ENCODE data around the gene SLC35G1. TPM values are rescaled to one million over a fixed set of nuclear protein-coding genes. Genes with fewer than 3 reads are reported as not detected.

Gene SLC35G1
- total RNA-seq, 1 experiment from 2014 or later = 6.9 TPM

GRCh38 chr10:93941606-93942005 lies 47.8 kb downstream of the SLC35G1 start:
- ChIA-PET CTCF (no interaction called here), POLR2A (ENCODE audit: unreplicated experiment) (no interaction called here)
- Histone ChIP-seq H2AFZ (ENCODE audit: low read length) (no peak overlapping the region), H3K9me2 (replicated peaks; ENCODE audit: low read length) (no peaks in the 10 kb centered on the region), H3K4me2 (ENCODE audit: low read length) (no peak overlapping the region), H3K36me3 (ENCODE audit: low read depth, low read length) (no peaks in the 10 kb centered on the region), H3K27me3 (ENCODE audit: low read length) (no peaks in the 10 kb centered on the region), H3K4me3 (ENCODE audit: low read length) (no peak overlapping the region), H3K27ac (ENCODE audit: low read length) (no peak overlapping the region), H3F3A (ENCODE audit: low read length, unreplicated experiment) (no peaks in the 10 kb centered on the region), H3K79me2 (ENCODE audit: low read length) (no peaks in the 10 kb centered on the region), H4K20me1 (ENCODE audit: low read length) (no peaks in the 10 kb centered on the region), H3K9ac (ENCODE audit: low read length) (no peak overlapping the region), H3K9me3 (ENCODE audit: low read length) (no peaks in the 10 kb centered on the region), H3K4me1 (ENCODE audit: insufficient read depth, low read length) (no peaks in the 10 kb centered on the region)
- no peak for DNase-seq
- TF ChIP-seq EZH2phosphoT487 (IDR thresholded peaks at IDR 0.05; ENCODE audit: borderline replicate concordance, low read length) = no peak
- no peak for TF ChIP-seq CTCF (conservative IDR thresholded peaks at IDR 0.05; ENCODE audit: low read depth, low read length)
- no peak for TF ChIP-seq EZH2 (IDR thresholded peaks at IDR 0.05; ENCODE audit: low read length, unreplicated experiment)
- BruUV-seq (replicated peaks) = no TSS peak
- intact Hi-C loops (cut with micrococcal nuclease) = no loop called here
- no peak for ATAC-seq

- TF ChIP-seq EZH2phosphoT487 (IDR thresholded peaks at IDR 0.05; ENCODE audit: borderline replicate concordance, low read length) (no peak), EZH2 (IDR thresholded peaks at IDR 0.05; ENCODE audit: low read length, unreplicated experiment) (no peak), CTCF (conservative IDR thresholded peaks at IDR 0.05; ENCODE audit: low read depth, low read length) (no peak)
- no peak overlapping the region for H3K4me2 ChIP-seq (ENCODE audit: low read length)
- intact Hi-C loops (cut with micrococcal nuclease) = no loop called here
- H3K9ac ChIP-seq (ENCODE audit: low read length) = no peak overlapping the region
- DNase-seq (no peak), ATAC-seq (no peak)
- H3K9me2 ChIP-seq (replicated peaks; ENCODE audit: low read length) = no peaks in the 10 kb centered on the region
- ChIA-PET CTCF (interaction anchor here (0.6 kb wide), 1 partner anchor 128 kb away, joined by 6 read pairs; no protein-coding TSS in a partner anchor), POLR2A (ENCODE audit: unreplicated experiment) (no interaction called here)
- no peaks in the 10 kb centered on the region for H3K9me3 ChIP-seq (ENCODE audit: low read length)
- H3K36me3 ChIP-seq (ENCODE audit: low read depth, low read length) = no peaks in the 10 kb centered on the region
- H3F3A ChIP-seq (ENCODE audit: low read length, unreplicated experiment) = no peaks in the 10 kb centered on the region
- H3K79me2 ChIP-seq (ENCODE audit: low read length) = no peaks in the 10 kb centered on the region
- no peaks in the 10 kb centered on the region for H4K20me1 ChIP-seq (ENCODE audit: low read length)
- H3K27me3 ChIP-seq (ENCODE audit: low read length) = no peaks in the 10 kb centered on the region
- no peak overlapping the region for H3K27ac ChIP-seq (ENCODE audit: low read length)
- no peak overlapping the region for H2AFZ ChIP-seq (ENCODE audit: low read length)
- H3K4me1 ChIP-seq (ENCODE audit: insufficient read depth, low read length) = no peaks in the 10 kb centered on the region
- H3K4me3 ChIP-seq (ENCODE audit: low read length) = no peak overlapping the region
- BruUV-seq (replicated peaks) = no TSS peak
Measured at GRCh38 chr10:93945819-93946218, 52.0 kb downstream of the SLC35G1 start.

- Histone ChIP-seq H3K9me3 (ENCODE audit: low read length) (no peaks in the 10 kb centered on the region), H3K9ac (ENCODE audit: low read length) (no peak overlapping the region), H2AFZ (ENCODE audit: low read length) (no peak overlapping the region), H3K79me2 (ENCODE audit: low read length) (no peaks in the 10 kb centered on the region), H3K9me2 (replicated peaks; ENCODE audit: low read length) (no peaks in the 10 kb centered on the region), H4K20me1 (ENCODE audit: low read length) (no peaks in the 10 kb centered on the region), H3K36me3 (ENCODE audit: low read depth, low read length) (no peaks in the 10 kb centered on the region), H3K4me3 (ENCODE audit: low read length) (no peak overlapping the region), H3K4me1 (ENCODE audit: insufficient read depth, low read length) (no peaks in the 10 kb centered on the region), H3K4me2 (ENCODE audit: low read length) (no peak overlapping the region), H3K27me3 (ENCODE audit: low read length) (no peaks in the 10 kb centered on the region), H3K27ac (ENCODE audit: low read length) (no peak overlapping the region), H3F3A (ENCODE audit: low read length, unreplicated experiment) (no peaks in the 10 kb centered on the region)
- DNase-seq (peak; percentile 16), ATAC-seq (no peak)
- POLR2A ChIA-PET (ENCODE audit: unreplicated experiment) = no interaction called here
- TF ChIP-seq EZH2phosphoT487 (IDR thresholded peaks at IDR 0.05; ENCODE audit: borderline replicate concordance, low read length) = no peak
- no peak for TF ChIP-seq CTCF (conservative IDR thresholded peaks at IDR 0.05; ENCODE audit: low read depth, low read length)
- TF ChIP-seq EZH2 (IDR thresholded peaks at IDR 0.05; ENCODE audit: low read length, unreplicated experiment) = no peak
- CTCF ChIA-PET = no interaction called here
- BruUV-seq (replicated peaks) = no TSS peak
- intact Hi-C loops (cut with micrococcal nuclease) = no loop called here
Measured at GRCh38 chr10:93947055-93947454, 53.3 kb downstream of the SLC35G1 start.
